T-helper 2 cell treated with Interferon-gamma antibody and Interleukin-4, amounts not matched to agents 5 μg/mL and 100 μg/mL, for 36 hours (primary cell): ENCODE measurements around the gene GARNL3.

Experiments
- DNase-seq: peaks from one replicate; pipeline ENCODE4 v3.0.0; 2021; ENCODE audit warnings: low spot score
- H3K27ac Mint-ChIP-seq: one replicate; pipeline ENCODE4 v1.8.0; 2021; ENCODE audit warnings: mild to moderate bottlenecking, mixed read lengths
- H3K27me3 Mint-ChIP-seq: one replicate; pipeline ENCODE4 v1.8.0; 2021; ENCODE audit warnings: low read depth, mixed read lengths
- H3K36me3 Mint-ChIP-seq: one replicate; pipeline ENCODE4 v1.8.0; 2021; ENCODE audit warnings: low read depth, mixed read lengths
- H3K4me1 Mint-ChIP-seq: one replicate; pipeline ENCODE4 v1.8.0; 2021; ENCODE audit warnings: low read depth, mixed read lengths
- H3K4me3 Mint-ChIP-seq: one replicate; pipeline ENCODE4 v1.8.0; 2022; ENCODE audit warnings: mild to moderate bottlenecking, moderate library complexity, mixed read lengths
- H3K9me3 Mint-ChIP-seq: one replicate; pipeline ENCODE4 v1.8.0; 2021; ENCODE audit warnings: mixed read lengths

The GARNL3 gene

GRCh38 chr9:127421057-127421456 is 156.5 kb downstream of the GARNL3 start:
- Mint-ChIP-seq H3K4me1 (peaks cover 24% of the 10 kb centered on the region), H3K36me3 (no peaks in the 10 kb centered on the region), H3K4me3 (no peak overlapping the region), H3K27ac (no peak overlapping the region), H3K27me3 (no peaks in the 10 kb centered on the region), H3K9me3 (no peaks in the 10 kb centered on the region)
- no peak for DNase-seq

GRCh38 chr9:127422133-127422782 is 157.7 kb downstream of the GARNL3 start:
- no peaks in the 10 kb centered on the region for H3K9me3 Mint-ChIP-seq
- no peaks in the 10 kb centered on the region for H3K27me3 Mint-ChIP-seq
- H3K36me3 Mint-ChIP-seq = peaks cover 5% of the 10 kb centered on the region
- peaks cover 31% of the 10 kb centered on the region for H3K4me1 Mint-ChIP-seq
- no peak for DNase-seq
- H3K4me3 Mint-ChIP-seq = no peak overlapping the region
- H3K27ac Mint-ChIP-seq = no peak overlapping the region

- Mint-ChIP-seq H3K9me3 (no peaks in the 10 kb centered on the region), H3K4me3 (peak overlapping the region; percentile 97), H3K4me1 (peaks cover 31% of the 10 kb centered on the region), H3K27me3 (no peaks in the 10 kb centered on the region), H3K27ac (peak overlapping the region; percentile 26), H3K36me3 (peaks cover 6% of the 10 kb centered on the region)
- DNase-seq = no peak
These were observed 158.2 kb downstream of the GARNL3 start for GRCh38 chr9:127422787-127423186.

- Mint-ChIP-seq H3K9me3 (no peaks in the 10 kb centered on the region), H3K36me3 (peaks cover 10% of the 10 kb centered on the region), H3K27ac (peak overlapping the region; percentile 93), H3K4me3 (peak overlapping the region; percentile 97), H3K27me3 (no peaks in the 10 kb centered on the region), H3K4me1 (peaks cover 31% of the 10 kb centered on the region)
- DNase-seq = no peak
These were observed 158.9 kb downstream of the GARNL3 start for GRCh38 chr9:127423476-127423933.

GRCh38 chr9:127423934-127424675 is 159.5 kb downstream of the GARNL3 start, which contains the start of gene ZNF79:
Gene ZNF79, plus strand, starts transcription at chr9:127424382. Its CDS starts 406 bp downstream, at chr9:127424788.
- Mint-ChIP-seq H3K27ac (peak within 1 kb of the TSS; percentile 93), H3K4me1 (peaks cover 31% of the 10 kb centered on the region), H3K4me3 (peak within 1 kb of the TSS; percentile 97), H3K9me3 (no peaks in the 10 kb centered on the region), H3K27me3 (no peaks in the 10 kb centered on the region), H3K36me3 (peaks cover 15% of the 10 kb centered on the region)
- peak; percentile 96 for DNase-seq

- Mint-ChIP-seq H3K9me3 (no peaks in the 10 kb centered on the region), H3K27ac (peak overlapping the region; percentile 93), H3K4me1 (peaks cover 31% of the 10 kb centered on the region), H3K36me3 (peaks cover 15% of the 10 kb centered on the region), H3K4me3 (peak overlapping the region; percentile 97), H3K27me3 (no peaks in the 10 kb centered on the region)
- no peak for DNase-seq
These were observed 160.1 kb downstream of the GARNL3 start for GRCh38 chr9:127424676-127424999.

GRCh38 chr9:127426756-127427155 is 162.2 kb downstream of the GARNL3 start:
- peaks cover 31% of the 10 kb centered on the region for H3K4me1 Mint-ChIP-seq
- peak; percentile 73 for DNase-seq
- H3K27me3 Mint-ChIP-seq = no peaks in the 10 kb centered on the region
- peaks cover 27% of the 10 kb centered on the region for H3K36me3 Mint-ChIP-seq
- H3K4me3 Mint-ChIP-seq = peak overlapping the region; percentile 44
- peak overlapping the region; percentile 93 for H3K27ac Mint-ChIP-seq
- H3K9me3 Mint-ChIP-seq = no peaks in the 10 kb centered on the region

GRCh38 chr9:127428348-127428747 is 163.8 kb downstream of the GARNL3 start:
- Mint-ChIP-seq H3K9me3 (no peaks in the 10 kb centered on the region), H3K36me3 (peaks cover 35% of the 10 kb centered on the region), H3K4me3 (no peak overlapping the region), H3K27me3 (no peaks in the 10 kb centered on the region), H3K27ac (no peak overlapping the region), H3K4me1 (peaks cover 20% of the 10 kb centered on the region)
- DNase-seq = no peak

GRCh38 chr9:127430415-127430814 is 165.8 kb downstream of the GARNL3 start:
- DNase-seq = no peak
- peaks cover 48% of the 10 kb centered on the region for H3K36me3 Mint-ChIP-seq
- H3K4me3 Mint-ChIP-seq = no peak overlapping the region
- no peaks in the 10 kb centered on the region for H3K9me3 Mint-ChIP-seq
- H3K27ac Mint-ChIP-seq = no peak overlapping the region
- peaks cover 13% of the 10 kb centered on the region for H3K4me1 Mint-ChIP-seq
- no peaks in the 10 kb centered on the region for H3K27me3 Mint-ChIP-seq

GRCh38 chr9:127437497-127438264 is 173.1 kb downstream of the GARNL3 start:
- no peaks in the 10 kb centered on the region for H3K9me3 Mint-ChIP-seq
- H3K4me1 Mint-ChIP-seq = peaks cover 2% of the 10 kb centered on the region
- H3K4me3 Mint-ChIP-seq = no peak overlapping the region
- DNase-seq = no peak
- no peak overlapping the region for H3K27ac Mint-ChIP-seq
- H3K27me3 Mint-ChIP-seq = no peaks in the 10 kb centered on the region
- peaks cover 72% of the 10 kb centered on the region for H3K36me3 Mint-ChIP-seq

- H3K36me3 Mint-ChIP-seq = peaks cover 73% of the 10 kb centered on the region
- no peak overlapping the region for H3K4me3 Mint-ChIP-seq
These were observed 173.8 kb downstream of the GARNL3 start for GRCh38 chr9:127438394-127438793.

More at GRCh38 chr9:127438394-127438793, 173.8 kb downstream of the GARNL3 start:
- Mint-ChIP-seq H3K27ac (no peak overlapping the region), H3K4me1 (peaks cover 2% of the 10 kb centered on the region), H3K9me3 (no peaks in the 10 kb centered on the region), H3K27me3 (no peaks in the 10 kb centered on the region)
- DNase-seq = no peak
